GM18870 (cell line): ENCODE data around the gene BMPR2.
"Not testable (repeated sequence)": the region's sequence is repeated elsewhere in the genome, so short reads cannot be mapped to it uniquely, and the experiment has no call there.

Experiments used
- ATAC-seq: cut with Tn5 transposase; IDR thresholded peaks from one replicate; pipeline ENCODE4 v1.9.1; 2021; ENCODE audit warnings: moderate library complexity; ENCODE audit not compliant: unreplicated experiment

Gene BMPR2

GRCh38 chr2:202378662-202379358, 2.7 kb downstream of the BMPR2 start:
- no peak for ATAC-seq

- ATAC-seq = no peak
These were observed 6.6 kb downstream of the BMPR2 start for GRCh38 chr2:202382684-202383083.

GRCh38 chr2:202386495-202386894, 10.4 kb downstream of the BMPR2 start:
- not testable (repeated sequence) for ATAC-seq

GRCh38 chr2:202387608-202388342, 11.6 kb downstream of the BMPR2 start:
- no peak for ATAC-seq

GRCh38 chr2:202400941-202401340, 24.8 kb downstream of the BMPR2 start:
- no peak for ATAC-seq

GRCh38 chr2:202405798-202406197, 29.7 kb downstream of the BMPR2 start:
- no peak for ATAC-seq

GRCh38 chr2:202406445-202406978, 30.4 kb downstream of the BMPR2 start:
- ATAC-seq = no peak

- no peak for ATAC-seq
These were observed 32.5 kb downstream of the BMPR2 start for GRCh38 chr2:202408546-202409140.

GRCh38 chr2:202410092-202410491, 34.0 kb downstream of the BMPR2 start:
- no peak for ATAC-seq

- no peak for ATAC-seq
These were observed 35.0 kb downstream of the BMPR2 start for GRCh38 chr2:202411097-202411496.

GRCh38 chr2:202418027-202418426, 41.9 kb downstream of the BMPR2 start:
- no peak for ATAC-seq

- no peak for ATAC-seq
These were observed 42.4 kb downstream of the BMPR2 start for GRCh38 chr2:202418511-202418910.

GRCh38 chr2:202423139-202423538, 47.0 kb downstream of the BMPR2 start:
- no peak for ATAC-seq

GRCh38 chr2:202425036-202425435, 48.9 kb downstream of the BMPR2 start:
- no peak for ATAC-seq

- no peak for ATAC-seq
These were observed 50.6 kb downstream of the BMPR2 start for GRCh38 chr2:202426751-202427150.

- ATAC-seq = no peak
These were observed 53.2 kb downstream of the BMPR2 start for GRCh38 chr2:202429164-202429980.

GRCh38 chr2:202432776-202433175, 56.6 kb downstream of the BMPR2 start:
- no peak for ATAC-seq

- ATAC-seq = no peak
These were observed 58.3 kb downstream of the BMPR2 start for GRCh38 chr2:202434472-202434871.

GRCh38 chr2:202436626-202437025, 60.5 kb downstream of the BMPR2 start:
- no peak for ATAC-seq

- ATAC-seq = not testable (repeated sequence)
These were observed 64.0 kb downstream of the BMPR2 start for GRCh38 chr2:202440117-202440516.

- ATAC-seq = no peak
These were observed 66.8 kb downstream of the BMPR2 start for GRCh38 chr2:202442882-202443281.
